Endothelial cell of umbilical vein (primary cell): ENCODE measurements around the gene CARS1. TPM values are rescaled to one million over a fixed set of nuclear protein-coding genes. Genes with fewer than 3 reads are reported as not detected.

Source experiments
- BruUV-seq: library from RNA; stranded (reverse); fragments of 400-500 nt; replicated peaks from 2 replicates; lab custom pipeline; 2021; lab: Mats Ljungman, UMichigan
- CTCF ChIA-PET: fragments of 300-600, 350-600 bp; sonication (Branson Sonifier 250); formaldehyde crosslinking; loops from one replicate; lab custom pipeline; 2021; ENCODE audit warnings: antibody characterized with exemption, inconsistent platforms; lab: Charles Lee
- POLR2A ChIA-PET: fragments of 300-600, 350-600 bp; sonication (Branson Sonifier 250); formaldehyde crosslinking; loops from one replicate; lab custom pipeline; 2021; ENCODE audit warnings: antibody characterized with exemption, inconsistent platforms; lab: Charles Lee
- DNase-seq: peaks from one replicate; pipeline ENCODE4 v3.0.0-alpha.2; 2011; ENCODE audit warnings: low read depth, low spot score
- FAIRE-seq: peaks from 2 replicates; lab custom pipeline; 2011; peaks lifted over from hg19 to GRCh38; lab: Jason Lieb, UNC
- H2AFZ ChIP-seq: 2 replicates; pipeline ENCODE4 v1.6.0; 2012; ENCODE audit warnings: low read depth, low read length, control low read depth, inconsistent platforms
- H3K27ac ChIP-seq: 2 replicates; pipeline ENCODE4 v1.5.1; 2011; ENCODE audit warnings: low read depth, mild to moderate bottlenecking, control low read depth, low read length, moderate library complexity; ENCODE audit not compliant: insufficient read depth
- H3K27me3 ChIP-seq, 2 experiments: 2 replicates each; pipeline versions ENCODE4 v1.6.0 to v1.6.1; 2011; ENCODE audit warnings: low read length in 2 of 2, mixed read lengths in 1 of 2; ENCODE audit not compliant: control insufficient read depth in 2 of 2, insufficient read depth in 2 of 2
- H3K36me3 ChIP-seq, 2 experiments: 2 replicates in 1 of 2; 3 replicates in 1 of 2; pipeline ENCODE4 v1.5.1; 2011; ENCODE audit warnings: low read length in 2 of 2, mild to moderate bottlenecking in 1 of 2, moderate library complexity in 1 of 2; ENCODE audit not compliant: control insufficient read depth in 2 of 2, insufficient read depth in 2 of 2; ENCODE audit errors: extremely low read depth in 1 of 2
- H3K4me1 ChIP-seq: 3 replicates; pipeline ENCODE4 v1.5.1; 2011; ENCODE audit warnings: mild to moderate bottlenecking, low read length; ENCODE audit not compliant: control insufficient read depth, insufficient read depth; ENCODE audit errors: extremely low read depth
- H3K4me2 ChIP-seq: 2 replicates; pipeline ENCODE4 v1.6.1; 2011; ENCODE audit warnings: low read length, control low read depth, mixed read lengths; ENCODE audit not compliant: insufficient read depth
- H3K4me3 ChIP-seq, 3 experiments: fragments of 200-600 bp in 1 of 3; sonication (generic), shearing (Covaris generic) in 1 of 3; replicated peaks in 1 of 3; 2 replicates each; pipeline ENCODE4 v1.5.1; 2011 to 2016; ENCODE audit warnings: control low read depth in 3 of 3, low read length in 3 of 3, mild to moderate bottlenecking in 2 of 3, inconsistent platforms in 1 of 3, low read depth in 1 of 3, moderate library complexity in 1 of 3; ENCODE audit not compliant: insufficient read depth in 1 of 3
- H3K79me2 ChIP-seq: 2 replicates; pipeline ENCODE4 v1.6.0; 2012; ENCODE audit warnings: low read length, inconsistent platforms; ENCODE audit not compliant: control insufficient read depth, insufficient read depth
- H3K9ac ChIP-seq: replicated peaks from 2 replicates; pipeline ENCODE3; 2011; ENCODE audit warnings: low read length, control low read depth; ENCODE audit not compliant: insufficient read depth; ENCODE audit errors: extremely low read depth
- H3K9me1 ChIP-seq: replicated peaks from 3 replicates; pipeline ENCODE4 v1.6.0; 2011; ENCODE audit warnings: mild to moderate bottlenecking, low read length; ENCODE audit not compliant: control insufficient read depth, insufficient read depth; ENCODE audit errors: extremely low read depth
- H3K9me3 ChIP-seq: replicated peaks from 2 replicates; pipeline ENCODE4 v1.5.1; 2012; ENCODE audit warnings: low read length, inconsistent platforms; ENCODE audit not compliant: control insufficient read depth, insufficient read depth
- H4K20me1 ChIP-seq: replicated peaks from 2 replicates; pipeline ENCODE3; 2011; ENCODE audit warnings: mild to moderate bottlenecking, low read length; ENCODE audit not compliant: control insufficient read depth, insufficient read depth; ENCODE audit errors: extremely low read depth
- CTCF ChIP-seq, 2 donors: IDR thresholded peaks; 1 replicate in 1 of 2; 2 replicates in 1 of 2; pipeline ENCODE4 v1.5.1; 2011; ENCODE audit warnings: low read length in 2 of 2, mild to moderate bottlenecking in 2 of 2, moderate library complexity in 2 of 2, control low read depth in 1 of 2, inconsistent platforms in 1 of 2, low read depth in 1 of 2; ENCODE audit not compliant: insufficient read depth in 1 of 2; ENCODE audit errors: extremely low read depth in 1 of 2
- EZH2 ChIP-seq: IDR thresholded peaks from 2 replicates; pipeline ENCODE4 v1.6.1; 2012; ENCODE audit warnings: borderline replicate concordance, low read depth, mild to moderate bottlenecking, moderate library complexity, low read length, inconsistent platforms; ENCODE audit not compliant: severe bottlenecking
- FOS ChIP-seq: IDR thresholded peaks from 2 replicates; pipeline ENCODE4 v1.6.1; 2011; ENCODE audit warnings: mild to moderate bottlenecking, low read length, moderate library complexity, borderline replicate concordance; ENCODE audit not compliant: insufficient read depth
- GATA2 ChIP-seq: IDR thresholded peaks from 2 replicates; pipeline ENCODE4 v1.7.0; 2011; ENCODE audit warnings: low read depth, mild to moderate bottlenecking, moderate library complexity, mixed read lengths, low read length; ENCODE audit not compliant: insufficient read length, insufficient read depth
- JUN ChIP-seq: IDR thresholded peaks from 2 replicates; pipeline ENCODE4 v1.6.1; 2011; ENCODE audit warnings: borderline replicate concordance, low read depth; ENCODE audit not compliant: insufficient read length, insufficient read depth
- MAX ChIP-seq: IDR thresholded peaks from 2 replicates; pipeline ENCODE4 v1.6.1; 2011; ENCODE audit not compliant: insufficient read depth, insufficient read length
- MYC ChIP-seq: IDR thresholded peaks from one replicate; pipeline ENCODE4 v1.6.1; 2011; ENCODE audit warnings: mild to moderate bottlenecking, low read depth, low read length
- POLR2A ChIP-seq: IDR thresholded peaks from 2 replicates; pipeline ENCODE4 v1.6.1; 2012; ENCODE audit warnings: low read depth, mild to moderate bottlenecking, control low read depth, low read length
- POLR2AphosphoS5 ChIP-seq: IDR thresholded peaks from 2 replicates; pipeline ENCODE4 v1.6.1; 2012; ENCODE audit warnings: low read depth, mild to moderate bottlenecking, control low read depth, low read length, moderate library complexity; ENCODE audit not compliant: insufficient read depth
- dilution Hi-C: fragments of 300-500 bp; cut with MboI; formaldehyde crosslinking; loops from one replicate; pipeline ENCODE4 v1.15.0; 2019; ENCODE audit warnings: low sequenced_read_pairs; ENCODE audit not compliant: extremely low pct_ligation_motif_present
- intact Hi-C: fragments of 100-400 bp; cut with micrococcal nuclease; formaldehyde crosslinking; loops from one replicate; pipeline ENCODE4 v1.10.0; 2022
- polyA plus RNA-seq, 4 experiments: library from polyadenylated mRNA; depleted of rRNA in 3 of 4; stranded (reverse) in 3 of 4; unstranded in 1 of 4; fragments of >200 nt; gene quantifications; 2 replicates each; pipeline versions ENCODE4 v1.2.1 to v1.2.3, GENCODE V29; 2011 to 2012; ENCODE audit warnings: missing spikeins in 1 of 4
- total RNA-seq: library from RNA; stranded (reverse); gene quantifications from 2 replicates; pipeline ENCODE4 v1.2.3, GENCODE V29; 2021

The CARS1 gene
- total and polyA plus RNA-seq, 2 donors (not counting 3 experiments of a cell fraction or from before 2014, with no cell fraction given) = 43.5 to 66.2 TPM

- H3K4me3 ChIP-seq = no peak overlapping the region
- no peaks in the 10 kb centered on the region for H4K20me1 ChIP-seq
- intact Hi-C loops (no loop called here), dilution Hi-C loops (no loop called here)
- no peak overlapping the region for H2AFZ ChIP-seq
- no peak overlapping the region for H3K9ac ChIP-seq
- H3K9me3 ChIP-seq = no peaks in the 10 kb centered on the region
- no peak overlapping the region for H3K27ac ChIP-seq
- ChIA-PET POLR2A (no interaction called here), CTCF (interaction anchor here (1.2 kb wide), 1 partner anchor 8 kb away, joined by 3 read pairs; no protein-coding TSS in a partner anchor)
- peaks cover 6 to 31% of the 10 kb centered on the region in 2 experiments for H3K36me3 ChIP-seq
- DNase-seq = no peak
- H3K4me2 ChIP-seq = no peak overlapping the region
- H3K79me2 ChIP-seq = peaks cover 2% of the 10 kb centered on the region
- H3K4me1 ChIP-seq = peaks cover 6% of the 10 kb centered on the region
- no peaks in the 10 kb centered on the region for H3K27me3 ChIP-seq
- H3K9me1 ChIP-seq = no peaks in the 10 kb centered on the region
- BruUV-seq = no TSS peak
- FAIRE-seq = no peak
- TF ChIP-seq POLR2A (no peak), MYC (no peak), POLR2AphosphoS5 (no peak), FOS (no peak), GATA2 (no peak), CTCF (IDR thresholded peaks at IDR 0.05; ENCODE audit: extremely low read depth in 1 of 2, insufficient read depth in 1 of 2, low read depth in 1 of 2, low read length in 2 of 2) (no peak), JUN (no peak), MAX (no peak), EZH2 (no peak)
Measured at GRCh38 chr11:3030289-3031070, 26.7 kb downstream of the CARS1 start.
